Suppressor macrophage treated with lipopolysaccharide for 1 hour (primary cell): ENCODE measurements around the gene THRSP.
"Not testable (repeated sequence)": the region's sequence is repeated elsewhere in the genome, so short reads cannot be mapped to it uniquely, and the experiment has no call there.

Source experiments
- DNase-seq, 3 donors: peaks; one replicate each; pipeline ENCODE4 v3.0.0-alpha.2; 2020 to 2022

THRSP gene

DNA sequence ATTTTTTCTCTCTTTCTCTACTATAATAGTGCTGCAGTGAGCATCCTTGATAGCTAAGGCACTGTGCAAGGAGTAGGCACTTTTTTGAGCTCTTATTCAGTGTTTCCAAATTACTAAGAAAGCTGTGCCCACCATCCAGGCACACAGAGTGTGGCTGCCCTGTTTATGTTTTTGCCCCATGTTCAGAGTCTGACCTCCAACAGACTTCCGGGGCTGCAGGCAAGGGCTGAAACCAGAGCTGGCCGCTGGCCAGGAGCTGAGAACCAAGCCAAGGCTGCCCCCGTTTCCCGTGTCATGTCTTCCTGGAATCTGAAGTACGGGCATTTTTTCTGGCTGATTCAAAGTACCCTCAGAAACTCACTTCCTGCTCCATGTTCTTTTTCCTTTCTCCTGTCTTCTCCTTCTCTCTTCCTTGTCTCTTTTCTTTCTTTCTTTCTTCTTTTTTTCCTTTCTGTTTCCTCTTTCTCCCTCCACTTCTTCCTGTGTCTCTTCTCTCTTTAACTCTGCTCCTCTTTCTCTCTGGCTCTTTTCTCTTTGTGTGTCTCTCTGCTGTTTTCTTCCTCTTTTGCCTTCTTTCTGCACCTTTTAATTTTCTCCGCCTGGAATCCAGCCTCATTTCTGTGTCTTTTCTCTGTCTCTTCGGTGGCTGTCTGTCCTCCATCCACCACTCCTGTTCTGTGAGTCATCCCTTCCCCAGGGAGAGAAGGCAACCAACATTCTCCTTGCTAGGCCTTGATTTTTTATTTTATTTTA, 23.6 kb upstream of the THRSP start:
- peak; percentile 56 to 72 (median 71) for DNase-seq

DNA sequence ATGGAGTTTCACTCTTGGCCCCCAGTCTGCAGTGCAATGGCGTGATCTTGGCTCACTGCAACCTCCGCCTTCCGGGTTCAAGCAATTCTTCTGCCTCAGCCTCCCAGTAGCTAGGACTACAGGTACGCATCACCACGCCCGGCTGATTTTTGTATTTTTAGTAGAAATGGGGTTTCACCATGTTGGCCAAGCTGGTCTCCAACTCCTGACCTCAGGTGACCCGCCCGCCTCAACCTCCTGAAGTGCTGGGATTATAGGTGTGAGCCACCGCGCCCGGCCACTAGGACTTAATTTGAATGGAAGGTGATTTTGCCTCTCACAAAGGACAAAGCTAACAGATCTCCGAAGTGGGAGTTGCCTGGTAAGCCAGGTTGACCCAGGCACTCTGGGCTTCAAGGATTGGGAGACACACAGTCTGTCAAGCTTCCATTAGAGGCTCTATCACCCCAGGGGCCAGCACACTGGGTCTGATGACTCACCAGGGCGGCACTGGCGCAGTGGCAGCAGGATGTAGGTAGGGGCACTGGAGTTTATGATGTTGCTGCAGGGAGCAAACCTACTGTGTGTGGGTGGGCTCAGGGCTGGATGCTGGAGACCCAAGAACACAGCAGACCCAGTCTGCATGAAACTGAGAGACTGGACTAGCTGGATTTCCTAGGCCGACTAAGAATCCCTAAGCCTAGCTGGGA, 22.8 kb upstream of the THRSP start:
- no peak for DNase-seq

DNA sequence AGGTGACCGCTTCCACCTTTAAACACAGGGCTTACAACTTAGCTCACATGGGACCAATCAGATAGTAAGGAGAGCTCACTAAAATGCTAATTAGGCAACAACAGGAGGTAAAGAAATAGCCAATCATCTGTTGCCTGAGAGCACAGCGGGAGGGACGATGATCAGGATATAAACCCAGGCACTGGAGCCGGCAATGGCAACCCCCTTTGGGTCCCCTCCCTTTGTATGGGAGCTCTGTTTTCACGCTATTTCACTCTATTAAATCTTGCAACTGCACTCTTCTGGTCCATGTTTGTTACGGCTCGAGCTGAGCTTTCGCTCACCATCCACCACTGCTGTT, 22.3 kb upstream of the THRSP start:
- DNase-seq, result not testable (repeated sequence)

DNA sequence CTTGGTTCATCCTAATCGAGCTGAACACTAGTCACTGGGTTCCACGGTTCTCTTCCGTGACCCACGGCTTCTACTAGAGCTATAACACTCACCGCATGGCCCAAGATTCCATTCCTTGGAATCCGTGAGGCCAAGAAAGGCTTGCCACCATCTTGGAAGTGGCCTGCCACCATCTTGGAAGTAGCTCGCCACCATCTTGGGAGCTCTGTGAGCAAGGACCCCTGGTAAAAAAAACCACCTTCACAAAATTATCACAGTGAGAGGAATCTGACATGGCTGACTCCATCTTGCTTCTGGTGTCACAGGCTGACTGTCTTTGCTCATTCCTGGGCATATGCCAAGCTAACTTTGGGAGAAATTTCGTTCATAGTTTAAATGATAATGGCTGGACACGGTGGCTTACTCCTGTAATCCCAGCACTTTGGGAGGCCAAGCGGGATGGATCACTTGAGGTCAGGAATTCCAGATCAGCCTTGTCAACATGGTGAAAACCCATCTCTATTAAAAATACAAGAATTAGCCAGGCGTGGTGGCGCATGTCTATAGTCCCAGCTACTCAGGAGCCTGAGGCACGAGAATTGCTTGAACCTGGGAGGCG, 21.7 kb upstream of the THRSP start:
- no peak for DNase-seq

DNA sequence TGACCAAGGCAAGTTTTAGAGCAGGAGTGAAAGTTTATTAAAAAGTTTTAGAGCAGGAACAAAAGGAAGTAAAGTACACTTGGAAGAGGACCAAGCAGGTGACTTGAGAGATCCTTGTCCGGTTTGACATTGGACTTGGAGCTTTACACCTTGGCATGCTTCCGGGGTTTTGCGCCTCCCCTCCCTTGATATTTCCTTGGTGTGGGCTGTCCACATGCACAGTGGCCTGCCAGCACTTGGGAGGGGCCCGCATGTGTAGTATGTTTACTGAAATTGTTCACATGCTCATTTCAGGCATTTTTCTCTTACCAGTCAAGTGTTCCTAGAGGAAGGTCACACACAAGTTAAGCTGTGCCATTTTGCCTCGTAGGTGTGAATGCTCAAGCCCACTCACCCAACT, 19.0 kb upstream of the THRSP start:
- no peak for DNase-seq

DNA sequence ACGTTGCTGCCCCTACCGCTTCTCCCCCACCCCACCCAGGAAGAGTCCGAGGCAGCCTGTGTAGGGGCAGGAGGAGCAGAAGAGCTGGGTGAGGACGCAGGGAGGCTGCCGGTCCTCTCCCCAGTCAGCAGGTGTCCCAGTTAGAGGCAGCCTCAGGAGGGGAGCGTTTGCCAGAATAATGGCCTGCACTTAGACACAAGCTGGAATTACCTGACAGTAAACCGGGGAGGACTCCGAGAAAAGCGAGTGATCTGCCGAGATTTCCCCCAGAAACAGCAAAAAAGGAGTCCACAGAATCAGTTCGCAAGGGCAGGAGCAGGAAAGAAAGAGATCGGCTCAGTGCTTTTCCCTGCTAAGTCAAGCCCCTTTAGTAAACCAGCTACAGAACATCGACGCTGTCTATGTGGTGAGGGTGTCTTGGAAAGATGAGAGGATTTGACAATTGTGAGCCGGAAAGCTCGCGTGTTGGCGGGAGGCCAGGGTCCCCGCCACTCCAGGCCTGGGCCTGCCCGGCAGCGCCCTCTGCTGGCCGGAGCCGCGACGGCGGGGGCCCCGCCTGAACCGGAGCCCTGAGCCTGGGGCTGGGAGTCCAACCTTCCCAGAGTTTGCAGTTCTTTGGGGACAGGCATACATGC, 17.7 kb upstream of the THRSP start:
- DNase-seq, result peak; percentile 66 to 90 (median 81)

DNA sequence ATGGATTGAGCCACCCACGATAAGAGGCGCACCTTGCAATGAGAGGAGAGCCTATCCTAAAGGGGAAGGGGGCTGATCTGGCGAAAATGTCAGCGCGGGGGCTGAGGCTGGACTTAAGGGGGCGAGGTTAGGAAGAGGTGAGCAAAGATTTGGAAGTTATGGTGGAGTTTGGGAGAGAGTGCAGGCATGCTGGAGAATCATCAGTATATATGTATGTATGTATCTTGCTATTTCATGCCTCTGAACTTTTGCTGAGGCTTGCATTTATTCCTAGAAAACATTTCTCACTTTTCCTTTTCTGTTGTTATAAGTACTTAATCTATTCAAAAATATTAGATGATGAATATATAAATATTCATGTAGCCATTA, 17.2 kb upstream of the THRSP start:
- no peak for DNase-seq

DNA sequence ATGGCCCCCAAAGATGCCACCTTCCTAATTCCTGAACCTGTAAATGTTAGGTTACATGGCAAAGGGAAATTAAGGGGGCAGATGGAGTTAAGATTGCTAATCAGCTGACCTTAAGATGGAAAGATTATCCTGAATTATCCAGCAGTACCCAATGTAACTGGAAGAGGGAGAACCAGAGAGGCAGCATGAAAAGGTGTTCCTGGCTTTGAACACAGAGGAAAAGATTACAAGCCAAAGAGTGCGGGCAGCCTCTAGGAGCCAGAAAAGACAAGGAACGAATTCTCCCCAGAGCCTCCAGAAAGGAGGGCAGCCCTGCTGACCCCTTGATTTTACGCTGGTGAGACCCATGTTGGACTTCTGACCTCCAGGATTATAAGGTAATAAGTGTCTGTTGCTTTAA, 15.1 kb upstream of the THRSP start:
- no peak for DNase-seq

DNA sequence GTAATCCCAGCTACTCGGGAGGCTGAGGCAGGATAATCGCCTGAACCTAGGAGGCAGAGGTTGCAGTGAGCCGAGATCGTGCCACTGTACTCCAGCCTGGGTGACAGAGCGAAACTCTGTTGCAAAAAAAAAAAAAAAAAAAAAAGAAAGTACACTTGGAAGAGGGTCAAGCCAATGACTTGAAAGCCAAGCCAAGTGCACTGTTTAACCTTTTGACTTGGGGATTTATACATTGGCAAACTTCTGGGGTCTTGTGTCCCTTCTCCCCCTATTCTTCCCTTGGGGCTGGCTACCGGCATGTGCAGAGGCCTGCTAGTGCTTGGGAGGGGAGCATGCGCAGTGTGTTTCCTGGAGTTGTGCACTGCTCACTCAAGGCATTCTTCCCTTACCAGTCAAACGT, 14.3 kb upstream of the THRSP start:
- DNase-seq, result no peak

DNA sequence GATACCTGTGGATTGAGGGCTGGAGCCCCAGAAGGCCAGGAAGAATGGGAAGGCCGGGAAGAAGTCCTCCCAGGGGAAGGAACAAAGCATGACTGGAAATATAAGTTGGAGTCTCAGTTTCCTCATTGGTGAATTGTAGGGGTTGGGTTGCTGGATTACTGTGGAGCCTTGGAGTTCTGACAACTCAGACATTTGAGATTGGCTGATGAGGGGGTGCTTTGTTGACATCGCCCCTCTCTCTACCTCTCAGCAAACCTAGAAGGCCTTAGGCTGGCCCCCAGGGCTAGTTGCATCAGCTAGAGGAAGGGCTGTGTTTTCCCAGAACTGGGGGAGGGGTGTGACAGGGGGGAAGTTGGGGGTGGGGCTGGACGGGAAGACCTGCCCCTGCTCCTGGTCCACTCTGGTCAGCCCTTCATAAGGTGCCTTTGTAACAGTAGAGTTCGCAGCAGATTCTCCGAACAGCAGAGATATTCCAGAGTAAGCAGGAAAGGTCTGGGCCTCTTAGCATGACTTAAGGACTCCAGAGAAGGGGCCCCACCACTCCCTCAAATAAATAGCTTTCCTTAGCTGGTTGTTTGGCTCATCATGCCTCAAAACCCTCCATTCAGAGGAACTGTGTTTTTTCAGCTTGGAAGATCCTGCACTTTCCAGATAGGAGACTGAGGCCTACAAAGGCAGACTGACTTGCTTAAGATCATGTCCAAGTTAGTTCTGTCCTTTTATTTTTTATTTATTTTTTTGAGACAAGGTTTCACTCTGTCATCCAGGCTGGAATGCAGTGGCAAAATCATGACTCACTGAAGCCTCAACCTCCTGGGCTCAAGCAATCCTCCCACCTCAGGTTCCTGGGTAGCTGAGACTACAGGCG, 12.5 kb upstream of the THRSP start:
- DNase-seq, result no peak

DNA sequence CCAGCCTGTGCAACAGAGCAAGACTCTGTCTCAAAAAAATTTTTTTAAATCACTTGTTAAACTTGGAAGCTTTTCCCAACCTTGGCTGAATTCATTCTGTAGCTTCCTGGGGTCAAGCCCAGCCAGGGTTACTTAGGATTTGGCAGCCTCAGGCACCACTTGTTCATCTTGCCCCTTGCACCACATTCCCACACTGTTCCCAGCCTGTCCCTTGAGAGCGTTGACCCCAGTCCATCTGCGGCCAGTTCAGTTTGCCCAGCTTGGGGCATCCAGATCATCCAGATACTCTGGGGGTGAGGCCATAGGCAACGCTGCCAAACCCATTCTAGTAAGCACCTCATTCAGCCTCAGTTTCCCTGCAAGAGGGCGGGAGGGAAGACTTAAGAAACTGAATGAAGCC, 8.7 kb upstream of the THRSP start:
- no peak for DNase-seq

DNA sequence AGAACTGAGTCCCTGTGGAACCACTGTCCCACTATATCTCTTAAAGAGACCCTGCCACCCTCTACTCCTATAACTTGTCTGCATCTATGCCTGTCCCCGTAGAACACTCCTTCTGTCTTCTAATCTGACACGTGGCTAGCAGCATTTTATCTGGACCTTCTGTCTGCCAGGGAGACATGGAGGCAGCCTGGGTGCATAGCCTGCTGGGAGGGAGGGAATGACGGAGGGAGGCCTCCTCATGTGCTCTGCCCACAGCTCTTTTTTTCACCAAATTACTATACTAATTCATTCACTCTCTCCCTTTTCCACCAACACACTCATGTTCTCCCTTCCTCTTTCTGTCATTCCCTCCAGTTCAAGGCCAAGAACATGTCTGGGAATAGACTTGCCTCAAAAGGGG, 7.6 kb upstream of the THRSP start:
- DNase-seq, result no peak

DNA sequence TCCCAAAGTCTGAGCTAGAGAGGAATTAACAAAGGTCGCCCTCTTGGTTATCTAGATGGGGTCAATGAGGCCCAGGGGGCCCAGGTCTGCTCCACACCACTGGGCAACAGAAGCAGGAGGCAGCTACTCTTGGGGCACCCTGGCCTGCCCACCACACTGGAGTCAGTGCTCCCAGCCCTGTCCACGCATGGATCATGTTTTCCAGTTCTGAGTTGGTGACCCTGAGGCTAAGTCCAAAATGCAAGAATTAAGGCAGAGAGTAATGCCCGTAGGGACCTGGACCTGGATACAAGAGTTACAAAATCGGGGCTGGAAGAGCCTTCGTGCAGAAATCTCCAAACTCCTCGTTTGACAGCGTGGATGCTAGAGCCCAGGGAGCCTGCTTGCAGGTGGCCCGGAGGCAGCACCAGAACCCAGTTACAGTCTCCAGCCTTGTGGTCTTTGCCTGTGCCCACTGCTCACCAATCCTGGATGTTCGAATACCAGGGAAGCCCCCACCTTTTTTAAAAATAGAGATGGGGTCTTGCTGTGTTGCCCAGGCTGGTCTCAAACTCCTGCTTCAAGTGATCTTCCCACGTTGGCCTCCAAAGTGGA, 6.1 kb upstream of the THRSP start:
- DNase-seq, result no peak

DNA sequence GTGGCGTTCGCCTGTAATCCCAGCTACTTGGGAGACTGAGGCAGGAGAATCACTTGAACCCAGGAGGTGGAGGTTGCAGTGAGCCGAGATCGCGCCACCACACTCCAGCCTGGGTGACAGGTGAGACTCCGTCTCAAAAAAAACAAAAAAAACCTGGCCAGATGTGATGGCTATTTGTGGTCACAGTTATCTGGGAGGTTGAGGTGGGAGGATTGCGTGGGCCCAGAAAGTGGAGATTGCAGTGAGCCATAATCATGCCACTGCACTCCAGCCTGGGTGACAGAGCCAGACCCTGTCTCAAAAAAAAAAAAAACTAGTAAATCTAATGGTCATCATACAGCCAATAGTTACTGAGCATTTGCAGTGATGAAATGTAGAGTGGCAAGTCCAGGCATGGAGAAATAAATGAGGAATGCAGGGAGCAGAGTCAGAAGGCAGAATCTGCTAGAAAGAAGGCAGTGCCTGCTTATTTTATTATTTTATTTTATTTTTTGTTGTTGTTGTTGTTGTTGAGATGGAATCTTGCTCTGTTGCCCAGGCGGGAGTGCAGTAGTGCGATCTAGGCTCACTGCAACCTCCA, 3.8 kb upstream of the THRSP start:
- not testable (repeated sequence) for DNase-seq

DNA sequence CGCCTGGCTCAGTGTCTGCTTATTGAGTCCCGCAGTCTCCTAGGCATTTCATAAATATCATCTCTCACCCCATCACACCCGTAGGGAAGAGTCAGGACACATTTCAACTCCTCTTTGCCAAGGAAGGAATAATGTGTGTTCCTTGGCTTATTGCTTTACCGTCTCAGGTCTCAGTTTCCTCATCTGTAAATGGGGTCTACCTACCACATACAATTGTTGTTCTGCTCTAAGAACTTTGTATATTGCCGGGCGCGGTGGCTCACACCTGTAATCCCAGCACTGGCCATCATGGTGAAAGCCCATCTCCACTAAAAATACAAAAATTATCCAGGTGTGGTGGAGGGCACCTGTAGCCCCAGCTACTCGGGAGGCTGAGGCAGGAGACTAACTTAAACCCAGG, 3.1 kb upstream of the THRSP start:
- no peak for DNase-seq

DNA sequence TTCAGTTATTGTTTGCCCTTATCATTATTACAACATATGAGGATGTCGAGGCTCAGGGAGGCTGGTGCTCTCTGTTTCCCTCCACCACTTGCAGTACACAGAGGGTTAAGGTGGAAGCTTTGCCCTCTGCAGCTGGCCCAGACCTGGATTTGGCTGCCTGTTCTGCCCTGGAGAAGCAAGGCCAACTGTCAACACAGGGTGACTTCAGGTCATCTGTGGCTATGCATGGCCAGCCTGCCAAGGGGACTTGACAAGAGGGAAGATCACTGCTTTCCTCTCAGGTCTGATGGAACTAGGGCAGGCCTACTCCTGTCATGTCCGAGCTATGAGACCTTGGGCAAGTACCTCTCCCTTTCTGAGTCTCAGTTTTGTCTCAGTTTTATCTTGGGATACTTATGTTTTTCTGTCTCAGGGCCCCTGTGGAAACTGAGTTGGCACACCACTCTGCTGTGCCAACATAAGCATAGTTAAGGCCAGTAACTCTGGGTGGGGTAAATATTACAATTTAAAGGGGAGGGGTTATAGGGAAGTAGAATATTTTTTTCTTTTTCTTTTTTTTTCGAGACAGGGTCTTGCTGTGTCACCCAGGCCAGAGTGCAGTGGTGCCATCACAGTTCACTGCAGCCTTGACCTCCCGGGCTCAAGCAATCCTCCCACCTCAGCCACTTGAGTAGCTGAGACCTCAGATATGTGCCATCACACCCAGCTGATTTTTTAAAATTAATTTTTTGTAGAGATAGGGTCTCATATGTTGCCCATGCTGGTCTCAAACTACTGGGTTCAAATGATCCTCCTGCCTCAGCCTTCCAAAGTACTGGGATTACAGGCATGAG, 2.4 kb upstream of the THRSP start:
- no peak for DNase-seq

DNA sequence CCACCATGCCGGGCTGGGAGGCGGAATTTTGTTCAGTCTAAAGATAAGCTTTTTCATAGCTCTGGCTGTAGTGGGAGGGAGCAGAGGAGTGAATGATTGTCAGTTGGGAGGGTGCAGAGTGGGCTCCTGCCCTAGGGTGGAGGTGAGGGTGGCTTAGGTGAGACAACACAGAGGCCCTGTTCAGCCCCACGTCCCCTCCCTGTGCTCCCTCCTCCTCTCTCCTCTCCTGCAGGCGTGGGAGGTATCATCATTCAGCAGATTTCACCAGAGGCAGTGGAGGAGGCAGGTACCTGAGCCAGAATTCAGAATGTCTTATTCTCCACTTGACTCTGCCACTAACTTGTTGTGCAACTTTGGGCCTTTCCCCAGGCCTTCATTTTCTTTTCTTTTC, 1.7 kb upstream of the THRSP start:
- DNase-seq, result no peak

DNA sequence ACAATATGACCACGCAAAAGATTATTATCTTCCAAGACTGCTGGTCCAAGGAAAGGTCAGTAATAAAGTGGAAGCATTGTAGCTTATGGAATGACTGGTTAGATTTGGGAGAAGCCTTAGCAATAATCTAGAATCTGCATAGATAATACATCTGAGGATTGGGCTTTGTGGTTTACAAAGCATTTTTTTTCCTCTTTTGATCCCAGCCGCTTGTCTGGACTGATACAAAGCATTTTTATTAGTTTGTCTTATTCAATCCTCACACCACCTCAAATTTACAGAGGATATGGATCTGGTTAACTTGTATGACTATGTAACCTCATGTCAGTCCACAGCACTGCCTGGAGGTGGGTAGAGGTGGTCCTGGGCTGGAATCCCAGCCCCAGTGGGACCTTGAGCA, 990 bp upstream of the THRSP start:
- no peak for DNase-seq

DNA sequence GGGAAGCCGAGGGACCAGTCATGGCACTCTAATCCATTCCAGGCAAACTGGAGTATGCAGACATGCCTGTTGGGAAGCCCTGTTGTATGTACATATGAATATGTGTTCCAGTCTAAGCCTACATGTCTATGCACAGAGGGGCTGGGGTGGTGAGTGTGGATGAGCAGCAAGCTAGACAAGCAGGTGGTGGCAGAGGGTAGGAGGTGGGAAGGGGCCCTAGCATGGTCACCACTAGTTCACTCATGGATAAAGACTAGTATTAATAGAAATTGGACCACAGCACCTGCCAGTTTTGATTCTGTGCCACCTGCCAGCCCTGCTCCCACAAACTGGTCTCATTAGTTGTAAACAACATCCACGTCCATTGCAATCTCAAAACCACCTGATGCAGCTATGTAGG, 1.5 kb downstream of the THRSP start:
- no peak for DNase-seq

DNA sequence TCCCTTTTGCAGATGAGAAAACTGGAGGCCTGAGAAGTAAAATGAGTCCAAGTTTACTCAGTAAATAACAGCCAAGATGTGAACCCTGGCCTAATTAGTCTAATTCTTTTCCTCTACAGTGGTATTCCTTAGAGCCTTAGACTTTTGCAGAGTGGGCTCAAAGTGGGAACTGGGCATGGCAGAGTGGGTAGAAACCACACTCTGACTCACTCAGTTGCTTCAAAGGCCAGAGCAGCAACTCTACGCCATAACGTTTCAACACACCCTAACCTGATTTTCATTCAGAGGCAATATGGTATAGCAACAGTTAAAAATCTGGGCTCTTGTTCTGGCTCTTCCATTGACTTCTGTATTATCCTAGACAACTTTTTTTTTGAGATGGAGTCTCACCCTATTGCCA, 2.8 kb downstream of the THRSP start:
- peak; percentile 48 to 66 (median 50) for DNase-seq

DNA sequence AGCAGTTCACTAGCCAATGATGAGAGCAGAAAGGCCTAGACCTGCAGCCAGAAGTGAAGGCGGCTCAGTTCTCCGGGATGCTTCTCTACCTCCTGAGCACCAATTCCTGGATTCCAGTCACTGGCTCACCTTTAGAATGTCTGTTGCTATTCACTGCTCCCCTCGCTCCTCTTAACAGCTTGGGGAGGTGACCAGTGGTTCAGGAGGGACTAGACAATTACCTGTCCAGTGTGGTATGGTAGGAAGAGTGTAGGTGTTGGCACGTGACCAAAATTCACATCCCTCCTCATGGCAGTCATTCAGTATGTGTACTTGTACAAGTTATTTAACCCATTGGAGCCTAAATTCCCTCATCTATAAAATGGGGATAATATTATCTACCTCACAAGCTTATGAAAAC, 4.0 kb downstream of the THRSP start:
- DNase-seq, result no peak
